ENCODE measurements around the gene COL1A2. TPM values are rescaled to one million over a fixed set of nuclear protein-coding genes. Genes with fewer than 3 reads are reported as not detected.

The COL1A2 gene
- total and polyA plus RNA-seq, 2 of the 8 experiments (the other 6 are each of a cell fraction or from before 2014, with no cell fraction given), result 45.2 to 87.2 TPM

- TF ChIP-seq, protein P1, sequence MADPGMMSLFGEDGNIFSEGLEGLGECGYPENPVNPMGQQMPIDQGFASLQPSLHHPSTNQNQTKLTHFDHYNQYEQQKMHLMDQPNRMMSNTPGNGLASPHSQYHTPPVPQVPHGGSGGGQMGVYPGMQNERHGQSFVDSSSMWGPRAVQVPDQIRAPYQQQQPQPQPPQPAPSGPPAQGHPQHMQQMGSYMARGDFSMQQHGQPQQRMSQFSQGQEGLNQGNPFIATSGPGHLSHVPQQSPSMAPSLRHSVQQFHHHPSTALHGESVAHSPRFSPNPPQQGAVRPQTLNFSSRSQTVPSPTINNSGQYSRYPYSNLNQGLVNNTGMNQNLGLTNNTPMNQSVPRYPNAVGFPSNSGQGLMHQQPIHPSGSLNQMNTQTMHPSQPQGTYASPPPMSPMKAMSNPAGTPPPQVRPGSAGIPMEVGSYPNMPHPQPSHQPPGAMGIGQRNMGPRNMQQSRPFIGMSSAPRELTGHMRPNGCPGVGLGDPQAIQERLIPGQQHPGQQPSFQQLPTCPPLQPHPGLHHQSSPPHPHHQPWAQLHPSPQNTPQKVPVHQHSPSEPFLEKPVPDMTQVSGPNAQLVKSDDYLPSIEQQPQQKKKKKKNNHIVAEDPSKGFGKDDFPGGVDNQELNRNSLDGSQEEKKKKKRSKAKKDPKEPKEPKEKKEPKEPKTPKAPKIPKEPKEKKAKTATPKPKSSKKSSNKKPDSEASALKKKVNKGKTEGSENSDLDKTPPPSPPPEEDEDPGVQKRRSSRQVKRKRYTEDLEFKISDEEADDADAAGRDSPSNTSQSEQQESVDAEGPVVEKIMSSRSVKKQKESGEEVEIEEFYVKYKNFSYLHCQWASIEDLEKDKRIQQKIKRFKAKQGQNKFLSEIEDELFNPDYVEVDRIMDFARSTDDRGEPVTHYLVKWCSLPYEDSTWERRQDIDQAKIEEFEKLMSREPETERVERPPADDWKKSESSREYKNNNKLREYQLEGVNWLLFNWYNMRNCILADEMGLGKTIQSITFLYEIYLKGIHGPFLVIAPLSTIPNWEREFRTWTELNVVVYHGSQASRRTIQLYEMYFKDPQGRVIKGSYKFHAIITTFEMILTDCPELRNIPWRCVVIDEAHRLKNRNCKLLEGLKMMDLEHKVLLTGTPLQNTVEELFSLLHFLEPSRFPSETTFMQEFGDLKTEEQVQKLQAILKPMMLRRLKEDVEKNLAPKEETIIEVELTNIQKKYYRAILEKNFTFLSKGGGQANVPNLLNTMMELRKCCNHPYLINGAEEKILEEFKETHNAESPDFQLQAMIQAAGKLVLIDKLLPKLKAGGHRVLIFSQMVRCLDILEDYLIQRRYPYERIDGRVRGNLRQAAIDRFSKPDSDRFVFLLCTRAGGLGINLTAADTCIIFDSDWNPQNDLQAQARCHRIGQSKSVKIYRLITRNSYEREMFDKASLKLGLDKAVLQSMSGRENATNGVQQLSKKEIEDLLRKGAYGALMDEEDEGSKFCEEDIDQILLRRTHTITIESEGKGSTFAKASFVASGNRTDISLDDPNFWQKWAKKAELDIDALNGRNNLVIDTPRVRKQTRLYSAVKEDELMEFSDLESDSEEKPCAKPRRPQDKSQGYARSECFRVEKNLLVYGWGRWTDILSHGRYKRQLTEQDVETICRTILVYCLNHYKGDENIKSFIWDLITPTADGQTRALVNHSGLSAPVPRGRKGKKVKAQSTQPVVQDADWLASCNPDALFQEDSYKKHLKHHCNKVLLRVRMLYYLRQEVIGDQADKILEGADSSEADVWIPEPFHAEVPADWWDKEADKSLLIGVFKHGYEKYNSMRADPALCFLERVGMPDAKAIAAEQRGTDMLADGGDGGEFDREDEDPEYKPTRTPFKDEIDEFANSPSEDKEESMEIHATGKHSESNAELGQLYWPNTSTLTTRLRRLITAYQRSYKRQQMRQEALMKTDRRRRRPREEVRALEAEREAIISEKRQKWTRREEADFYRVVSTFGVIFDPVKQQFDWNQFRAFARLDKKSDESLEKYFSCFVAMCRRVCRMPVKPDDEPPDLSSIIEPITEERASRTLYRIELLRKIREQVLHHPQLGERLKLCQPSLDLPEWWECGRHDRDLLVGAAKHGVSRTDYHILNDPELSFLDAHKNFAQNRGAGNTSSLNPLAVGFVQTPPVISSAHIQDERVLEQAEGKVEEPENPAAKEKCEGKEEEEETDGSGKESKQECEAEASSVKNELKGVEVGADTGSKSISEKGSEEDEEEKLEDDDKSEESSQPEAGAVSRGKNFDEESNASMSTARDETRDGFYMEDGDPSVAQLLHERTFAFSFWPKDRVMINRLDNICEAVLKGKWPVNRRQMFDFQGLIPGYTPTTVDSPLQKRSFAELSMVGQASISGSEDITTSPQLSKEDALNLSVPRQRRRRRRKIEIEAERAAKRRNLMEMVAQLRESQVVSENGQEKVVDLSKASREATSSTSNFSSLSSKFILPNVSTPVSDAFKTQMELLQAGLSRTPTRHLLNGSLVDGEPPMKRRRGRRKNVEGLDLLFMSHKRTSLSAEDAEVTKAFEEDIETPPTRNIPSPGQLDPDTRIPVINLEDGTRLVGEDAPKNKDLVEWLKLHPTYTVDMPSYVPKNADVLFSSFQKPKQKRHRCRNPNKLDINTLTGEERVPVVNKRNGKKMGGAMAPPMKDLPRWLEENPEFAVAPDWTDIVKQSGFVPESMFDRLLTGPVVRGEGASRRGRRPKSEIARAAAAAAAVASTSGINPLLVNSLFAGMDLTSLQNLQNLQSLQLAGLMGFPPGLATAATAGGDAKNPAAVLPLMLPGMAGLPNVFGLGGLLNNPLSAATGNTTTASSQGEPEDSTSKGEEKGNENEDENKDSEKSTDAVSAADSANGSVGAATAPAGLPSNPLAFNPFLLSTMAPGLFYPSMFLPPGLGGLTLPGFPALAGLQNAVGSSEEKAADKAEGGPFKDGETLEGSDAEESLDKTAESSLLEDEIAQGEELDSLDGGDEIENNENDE (IDR thresholded peaks at IDR 0.05; ENCODE audit: insufficient replicate concordance, low read length), result no peak
- TF ChIP-seq SP2 (IDR thresholded peaks at IDR 0.05; ENCODE audit: low read length) (no peak), SRF (IDR thresholded peaks at IDR 0.05; ENCODE audit: low read depth, low read length) (no peak), KDM1A (IDR thresholded peaks at IDR 0.05; ENCODE audit: borderline replicate concordance, low read length) (no peak), CBX8 (IDR thresholded peaks at IDR 0.05; ENCODE audit: borderline replicate concordance, low read depth, low read length) (no peak), RXRA (IDR thresholded peaks at IDR 0.05; ENCODE audit: insufficient read depth, low read depth, low read length) (no peak), ASH2L (IDR thresholded peaks at IDR 0.05; ENCODE audit: low read length) (no peak), SIRT6 (IDR thresholded peaks at IDR 0.05; ENCODE audit: low read length) (no peak), TBP (IDR thresholded peaks at IDR 0.05; ENCODE audit: low read depth, low read length) (no peak), NRF1 (IDR thresholded peaks at IDR 0.05; ENCODE audit: low read depth, low read length) (no peak)
Measured at GRCh38 chr7:94477878-94478277, 83.2 kb downstream of the COL1A2 start (continued).
